LNCAP (cell line): Measurements from ENCODE around the gene ZCWPW1.

Source experiments
- CTCF ChIP-seq: fragments of 450-650 bp; IDR thresholded peaks from 2 replicates; pipeline ENCODE4 v1.5.1; 2017; ENCODE audit warnings: mild to moderate bottlenecking

ZCWPW1 gene

GRCh38 chr7:100406767-100407166 lies 21.7 kb downstream of the ZCWPW1 start:
- no peak for TF ChIP-seq CTCF

GRCh38 chr7:100402241-100402640 lies 26.3 kb downstream of the ZCWPW1 start:
- no peak for TF ChIP-seq CTCF

- TF ChIP-seq CTCF = no peak
Observed at GRCh38 chr7:100401811-100402210, 26.7 kb downstream of the ZCWPW1 start.

GRCh38 chr7:100400656-100401055 lies 27.8 kb downstream of the ZCWPW1 start:
- TF ChIP-seq CTCF = no peak

GRCh38 chr7:100400041-100400440 lies 28.5 kb downstream of the ZCWPW1 start:
- TF ChIP-seq CTCF = no peak

- TF ChIP-seq CTCF = no peak
Observed at GRCh38 chr7:100398239-100398638, 30.3 kb downstream of the ZCWPW1 start.

- TF ChIP-seq CTCF = no peak
Observed at GRCh38 chr7:100397315-100398081, 31.0 kb downstream of the ZCWPW1 start.
